NCI-H446 treated with DMSO at 0.1 percent for 48 hours (cell line): ENCODE measurements around the gene LCN10.

Source experiments
- DNase-seq: peaks from one replicate; lab custom pipeline; 2025; lab: John Stamatoyannopoulos, UW

The LCN10 gene

GRCh38 chr9:136738960-136739359 lies 3.8 kb downstream of the LCN10 start:
- no peak for DNase-seq

- no peak for DNase-seq
Observed at GRCh38 chr9:136735812-136736480, 6.8 kb downstream of the LCN10 start.

DNA sequence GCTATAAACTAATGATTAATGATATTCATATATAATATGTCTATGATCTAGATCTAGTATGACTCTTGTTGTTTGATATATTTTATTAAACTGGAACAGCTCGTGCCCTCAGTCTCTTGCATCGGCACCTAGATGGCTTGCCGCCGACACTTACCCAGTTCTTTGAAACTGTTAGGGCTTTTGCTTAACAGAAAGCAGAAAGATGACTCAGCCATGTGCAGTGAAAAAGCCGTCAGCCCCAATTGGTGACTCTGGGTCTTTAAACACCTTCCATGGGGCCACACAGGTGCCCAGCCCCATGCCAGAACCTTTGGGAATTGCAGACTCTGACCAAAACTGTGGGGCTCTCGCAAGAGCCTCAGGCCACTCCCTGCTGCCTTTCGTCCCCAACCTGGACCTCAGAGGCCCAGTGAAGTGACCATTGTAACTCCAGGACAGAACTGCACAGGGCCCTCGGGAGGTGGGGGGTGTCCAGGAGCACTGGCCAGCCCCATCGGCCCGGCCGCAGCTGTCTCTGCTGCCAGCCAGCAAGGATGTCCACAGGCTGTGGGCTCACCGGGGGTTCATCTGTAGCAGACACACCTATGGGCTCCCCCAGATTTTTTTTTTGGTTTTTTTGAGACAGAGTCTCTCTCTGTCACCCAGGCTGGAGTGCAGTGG lies 7.8 kb downstream of the LCN10 start:
- DNase-seq: no peak

DNA sequence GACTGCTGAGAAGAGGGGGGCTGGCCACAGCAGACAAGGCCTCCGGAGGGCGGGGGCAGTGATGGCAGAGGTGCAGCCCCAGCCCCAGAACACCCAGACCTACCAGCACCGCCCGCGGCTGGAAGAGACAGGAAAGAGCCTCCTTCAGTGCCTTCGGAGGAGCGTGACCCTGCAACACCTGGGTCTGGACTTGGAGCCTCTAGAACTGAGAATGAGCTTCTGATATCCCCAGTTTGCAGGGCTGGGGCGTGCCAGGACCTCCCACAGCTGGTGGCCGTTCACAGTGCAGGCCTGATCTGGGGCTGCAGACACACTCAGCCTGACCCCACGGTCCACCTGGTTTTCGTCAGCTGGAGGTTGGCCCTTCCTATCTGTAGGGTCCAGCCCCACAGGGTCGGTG lies 9.1 kb downstream of the LCN10 start:
- DNase-seq: no peak

GRCh38 chr9:136732444-136733178 lies 10.1 kb downstream of the LCN10 start:
- no peak for DNase-seq

GRCh38 chr9:136729926-136730325 lies 12.8 kb downstream of the LCN10 start:
- no peak for DNase-seq

- DNase-seq: no peak
Observed at GRCh38 chr9:136729144-136729543, 13.6 kb downstream of the LCN10 start.

- no peak for DNase-seq
Observed at GRCh38 chr9:136728548-136729123, 14.1 kb downstream of the LCN10 start.

DNA sequence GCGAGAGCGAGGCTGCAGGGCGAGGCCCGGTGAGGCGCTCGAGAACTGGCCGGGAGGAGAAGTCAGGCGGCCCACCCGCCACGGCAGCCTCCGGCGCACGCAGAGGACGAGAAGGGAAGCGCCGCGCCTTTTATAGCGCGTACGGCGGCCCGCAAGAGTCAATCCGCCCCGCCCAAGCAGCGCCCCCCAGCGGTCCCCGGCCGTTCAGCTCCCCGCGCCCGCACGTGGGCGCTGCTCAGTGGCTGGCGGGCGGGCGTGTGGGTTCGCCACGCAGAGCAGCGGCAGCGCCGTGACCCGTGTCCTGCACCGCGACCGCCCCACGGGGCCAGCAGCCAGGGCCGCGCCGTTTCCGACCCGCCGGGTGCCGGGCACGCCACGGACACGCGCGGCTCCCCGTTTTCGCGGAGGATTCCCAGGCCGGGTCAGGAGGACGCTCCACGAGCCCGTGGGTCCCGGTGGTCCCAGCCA lies 14.6 kb downstream of the LCN10 start:
- DNase-seq: peak; percentile 29

DNA sequence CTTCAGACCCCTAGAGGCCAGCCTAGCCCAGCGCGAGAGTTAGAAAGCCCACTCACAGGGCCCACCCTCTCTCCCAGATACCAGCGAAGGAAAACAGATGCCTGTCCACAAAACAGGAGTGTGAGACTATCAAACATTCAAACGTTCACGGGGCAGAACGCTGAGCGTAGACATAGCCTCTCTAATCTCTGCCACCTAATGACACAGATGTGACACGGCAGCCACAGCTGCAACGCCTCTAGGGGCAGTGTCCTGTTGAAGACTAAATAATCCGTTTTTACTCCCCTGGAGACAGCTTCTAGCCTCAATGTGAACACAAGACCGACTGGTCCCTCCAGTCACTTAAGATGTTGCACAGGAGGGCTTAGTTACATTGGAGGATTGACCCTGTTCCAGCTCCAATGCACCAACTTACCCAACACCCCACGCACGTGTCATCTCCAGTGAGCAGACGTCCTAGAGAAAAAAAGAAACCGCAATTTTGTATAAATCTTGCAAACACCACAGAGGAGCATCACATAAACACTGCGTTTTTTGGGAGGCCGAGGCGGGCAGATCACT lies 16.0 kb downstream of the LCN10 start:
- no peak for DNase-seq

- no peak for DNase-seq
Observed at GRCh38 chr9:136726118-136726517, 16.6 kb downstream of the LCN10 start.

- no peak for DNase-seq
Observed at GRCh38 chr9:136725612-136726011, 17.1 kb downstream of the LCN10 start.

DNA sequence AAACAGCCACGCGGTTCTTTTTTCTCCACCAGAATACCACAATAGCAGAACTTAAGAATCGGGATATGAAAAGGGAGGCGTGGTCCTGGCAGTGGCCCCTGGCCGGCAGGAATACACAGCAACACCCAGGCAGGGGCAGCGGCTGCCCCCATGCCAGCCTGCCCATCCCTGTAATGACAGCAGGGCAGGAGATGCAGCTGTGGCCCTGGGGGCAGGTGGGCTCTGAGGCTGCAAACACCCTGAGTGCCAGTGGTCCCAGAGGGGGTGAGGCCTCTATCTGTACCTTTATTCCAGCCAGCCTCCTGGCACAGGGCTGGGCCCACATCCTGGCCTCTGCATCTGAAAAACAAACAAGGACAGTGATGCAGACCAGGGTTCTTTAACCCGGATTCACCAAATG lies 18.0 kb downstream of the LCN10 start:
- no peak for DNase-seq

- no peak for DNase-seq
Observed at GRCh38 chr9:136723989-136724388, 18.8 kb downstream of the LCN10 start.

DNA sequence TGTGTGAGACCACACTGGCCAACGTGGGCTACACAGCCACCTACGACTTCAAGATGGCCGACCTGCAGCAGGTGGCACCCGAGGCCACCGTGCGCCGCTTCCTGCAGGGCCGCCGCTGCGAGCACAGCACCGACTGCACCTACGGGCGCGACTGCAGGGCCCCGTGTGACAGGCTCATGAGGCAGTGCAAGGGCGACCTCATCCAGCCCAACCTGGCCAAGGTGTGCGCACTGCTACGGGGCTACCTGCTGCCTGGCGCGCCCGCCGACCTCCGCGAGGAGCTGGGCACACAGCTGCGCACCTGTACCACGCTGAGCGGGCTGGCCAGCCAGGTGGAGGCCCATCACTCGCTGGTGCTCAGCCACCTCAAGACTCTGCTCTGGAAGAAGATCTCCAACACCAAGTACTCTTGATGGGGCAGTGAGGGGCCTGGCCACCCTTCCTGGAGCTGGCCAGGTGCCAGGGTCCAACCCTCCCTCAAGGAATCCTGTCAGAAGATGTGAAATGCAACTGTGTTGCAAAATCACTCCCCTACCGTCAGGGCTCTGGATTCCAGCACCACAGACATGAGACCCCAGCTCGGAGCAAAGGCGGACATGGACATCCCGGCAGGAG lies 19.3 kb downstream of the LCN10 start:
- no peak for DNase-seq

DNA sequence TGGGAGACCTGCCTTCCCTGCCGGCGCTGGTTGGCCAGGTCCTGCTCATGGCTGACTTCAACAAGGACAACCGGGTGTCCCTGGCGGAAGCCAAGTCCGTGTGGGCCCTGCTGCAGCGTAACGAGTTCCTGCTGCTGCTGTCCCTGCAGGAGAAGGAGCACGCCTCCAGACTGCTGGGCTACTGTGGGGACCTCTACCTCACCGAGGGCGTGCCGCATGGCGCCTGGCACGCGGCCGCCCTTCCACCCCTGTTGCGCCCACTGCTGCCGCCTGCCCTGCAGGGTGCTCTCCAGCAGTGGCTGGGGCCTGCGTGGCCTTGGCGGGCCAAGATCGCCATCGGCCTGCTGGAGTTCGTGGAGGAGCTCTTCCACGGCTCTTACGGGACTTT lies 19.8 kb downstream of the LCN10 start:
- DNase-seq: no peak

GRCh38 chr9:136722093-136722968 lies 20.4 kb downstream of the LCN10 start:
- no peak for DNase-seq

- DNase-seq: no peak
Observed at GRCh38 chr9:136721339-136722092, 21.2 kb downstream of the LCN10 start.

DNA sequence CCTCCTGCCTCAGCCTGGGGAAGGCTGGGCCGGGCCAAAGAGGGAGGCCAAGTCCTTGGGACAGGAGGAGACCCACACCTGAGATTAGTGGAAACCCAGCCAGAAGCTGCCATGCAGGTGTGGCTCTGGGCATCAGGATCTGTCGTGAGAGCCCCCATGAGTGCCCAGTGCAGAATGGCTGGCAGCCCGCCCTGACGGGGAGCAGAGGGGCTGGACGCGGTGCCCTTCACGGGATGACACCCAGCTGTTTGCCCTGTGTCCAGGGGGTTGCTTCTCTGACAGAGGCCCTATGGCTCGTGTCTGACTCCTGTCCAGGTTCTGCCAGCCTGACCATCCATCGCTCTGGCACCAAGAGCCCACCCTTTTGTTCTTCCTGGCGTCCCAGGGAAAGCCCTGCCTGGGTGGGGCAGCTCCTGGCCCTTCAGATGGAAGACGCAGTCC lies 21.8 kb downstream of the LCN10 start:
- DNase-seq: no peak

DNA sequence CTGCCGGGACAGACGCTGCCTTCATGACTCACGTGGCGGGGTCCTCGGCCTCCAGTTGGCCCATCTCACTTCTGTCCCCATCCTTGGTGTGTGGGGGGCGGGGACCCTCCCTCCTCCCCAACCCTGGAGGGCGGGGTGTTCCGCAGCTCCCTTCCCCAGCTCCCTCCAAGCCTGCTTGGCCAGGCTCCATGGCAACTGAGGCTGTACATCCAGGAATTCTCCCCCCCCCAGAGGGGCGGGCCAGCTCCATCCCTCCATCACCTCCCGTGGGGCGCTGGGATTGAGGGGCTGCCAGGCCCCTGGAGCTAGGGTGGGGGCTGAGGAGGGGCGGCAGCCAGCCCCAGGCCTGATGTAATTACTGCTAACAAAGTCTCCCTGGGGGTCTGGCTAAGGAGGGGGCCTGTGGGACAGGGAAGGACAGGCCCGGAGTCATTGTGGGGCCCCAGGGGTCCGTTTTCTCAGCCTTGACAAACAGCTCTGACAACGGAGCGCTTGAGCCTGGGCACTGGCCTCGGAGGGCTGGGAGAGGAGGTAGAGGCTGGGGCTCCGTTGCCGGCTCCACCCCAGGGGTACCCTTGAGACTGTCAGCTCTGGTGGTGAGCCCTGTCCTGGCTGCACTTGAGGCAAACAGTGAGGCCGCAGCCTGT lies 22.4 kb downstream of the LCN10 start:
- DNase-seq: no peak
